GM21423 (cell line): Measurements from ENCODE around the gene CUL7.
A peak's percentile ranks its signal among the peaks of the same experiment; 100 is the strongest.
"Not testable (repeated sequence)": the region's sequence is repeated elsewhere in the genome, so short reads cannot be mapped to it uniquely, and the experiment has no call there.

Source experiments
- ATAC-seq: cut with Tn5 transposase; IDR thresholded peaks from one replicate; pipeline ENCODE4 v1.9.1; 2021; ENCODE audit warnings: mild to moderate bottlenecking, moderate library complexity; ENCODE audit not compliant: unreplicated experiment

CUL7 gene

DNA sequence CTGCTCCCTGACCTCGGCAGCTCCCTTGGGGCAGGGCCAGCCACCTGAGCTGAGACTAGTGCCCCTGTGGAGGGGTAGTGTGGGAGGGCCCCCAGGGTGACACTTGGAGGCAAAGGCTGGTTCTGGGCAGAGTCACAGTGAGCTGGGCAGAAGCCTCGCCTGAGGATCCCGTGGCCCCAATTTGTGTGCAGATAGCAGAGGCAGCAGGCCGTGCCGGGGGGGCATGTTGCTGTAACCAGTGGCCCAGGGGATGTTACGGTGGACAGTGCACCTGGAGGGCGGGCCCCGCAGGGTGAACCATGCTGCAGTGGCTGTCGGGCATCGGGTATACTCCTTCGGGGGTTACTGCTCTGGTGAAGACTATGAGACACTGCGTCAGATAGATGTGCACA, 36.7 kb downstream of the CUL7 start:
- ATAC-seq, result no peak

- ATAC-seq, result no peak
Measured at GRCh38 chr6:43016176-43016942, 37.3 kb downstream of the CUL7 start.

- no peak for ATAC-seq
Measured at GRCh38 chr6:43014434-43014909, 39.2 kb downstream of the CUL7 start.

DNA sequence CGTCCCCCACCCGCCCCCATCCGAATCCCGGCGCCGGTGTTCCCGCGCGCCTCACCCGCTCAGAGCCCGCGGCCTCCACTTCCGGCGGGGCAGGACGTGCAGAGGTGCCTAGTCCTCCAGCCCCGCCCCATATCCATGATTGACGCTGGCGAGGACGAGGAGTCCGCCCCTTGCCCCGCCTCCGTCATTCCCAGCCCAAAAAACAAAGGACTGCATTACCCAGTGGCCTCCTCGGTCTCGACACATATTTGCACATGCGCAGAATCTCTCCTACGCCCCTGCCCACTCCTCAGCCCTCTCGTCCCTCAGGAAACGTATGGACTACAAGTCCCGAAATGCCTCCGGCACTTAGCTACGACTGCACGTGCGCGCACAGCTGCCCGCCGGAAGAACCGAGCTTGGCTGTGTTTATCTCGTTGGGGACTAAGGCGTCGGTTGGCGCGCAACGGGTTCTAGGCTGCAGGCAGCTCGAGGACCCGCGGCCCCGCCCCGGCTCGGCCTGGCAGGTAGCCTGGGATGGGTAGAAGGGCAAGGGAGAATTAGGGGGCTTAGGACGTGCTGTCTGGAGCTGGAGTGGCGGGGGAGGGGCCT, 39.7 kb downstream of the CUL7 start, which contains the start of the genes KLHDC3 and MEA1:
Gene KLHDC3, plus strand, starts transcription at position 407 of the 591 bp plus-strand sequence. CDS start 2,944 bp downstream, outside the sequence.
Gene MEA1, minus strand, starts transcription at position 104 of the 591 bp plus-strand sequence. CDS start 133 bp downstream, outside the sequence.
- peak; percentile 92 for ATAC-seq

DNA sequence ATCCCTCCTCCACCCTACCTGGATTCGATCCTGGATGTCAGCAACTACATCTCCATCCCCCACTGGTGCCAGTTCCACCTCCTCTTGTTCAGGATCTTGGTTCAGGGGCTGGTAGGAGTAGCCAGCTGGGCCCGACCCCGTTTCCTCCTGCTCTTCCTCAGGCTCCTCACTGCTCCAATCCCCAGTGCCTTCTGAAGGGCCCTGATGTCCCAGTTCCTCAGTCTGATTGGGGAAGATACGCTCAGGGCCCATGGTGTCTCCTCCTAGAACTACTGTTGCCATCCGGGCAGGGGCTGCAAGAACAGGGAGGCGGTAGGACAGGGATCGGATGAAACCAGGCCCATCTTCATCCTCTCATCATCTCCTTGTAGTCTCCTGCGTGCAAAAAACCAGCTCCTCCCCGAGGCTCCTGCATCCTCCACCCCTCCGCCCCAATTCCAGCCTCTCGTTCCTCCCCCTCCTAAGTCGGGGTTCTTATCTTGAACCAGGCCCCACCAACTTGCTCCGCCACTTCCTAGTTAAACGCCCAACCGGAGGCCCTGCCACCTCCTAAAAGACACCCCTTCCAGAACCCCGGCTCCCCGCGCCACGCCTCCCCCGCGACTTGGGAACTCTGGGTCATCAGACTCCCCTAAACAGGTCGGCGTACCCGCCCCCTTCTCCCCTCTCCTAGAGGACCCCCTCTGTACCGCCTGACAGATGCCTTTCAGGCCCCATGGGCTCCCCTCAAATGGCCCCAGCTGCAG, 40.4 kb downstream of the CUL7 start:
- ATAC-seq, result peak; percentile 6

- ATAC-seq, result no peak
Measured at GRCh38 chr6:43012364-43012763, 41.3 kb downstream of the CUL7 start.

GRCh38 chr6:43011207-43011606, 42.4 kb downstream of the CUL7 start:
- ATAC-seq, result no peak

- ATAC-seq, result no peak
Measured at GRCh38 chr6:43009124-43009523, 44.5 kb downstream of the CUL7 start.

DNA sequence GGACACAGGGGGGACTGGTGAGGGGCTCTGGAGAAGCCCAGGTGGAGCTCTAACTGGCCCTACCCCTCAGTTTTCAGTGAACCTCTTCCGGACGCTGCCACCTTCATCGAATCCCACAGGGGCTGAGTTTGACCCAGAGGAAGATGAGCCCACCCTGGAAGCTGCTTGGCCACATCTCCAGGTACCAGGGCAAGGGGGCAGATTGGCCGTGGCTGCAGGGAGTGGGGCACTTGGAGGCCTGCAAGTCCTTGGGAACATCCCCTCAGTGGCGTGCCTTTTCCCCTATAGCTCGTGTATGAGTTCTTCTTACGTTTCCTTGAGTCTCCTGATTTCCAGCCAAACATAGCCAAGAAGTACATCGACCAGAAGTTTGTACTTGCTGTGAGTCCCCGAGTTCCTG, 46.5 kb downstream of the CUL7 start:
- ATAC-seq, result no peak

- ATAC-seq, result no peak
Measured at GRCh38 chr6:43006251-43006650, 47.4 kb downstream of the CUL7 start.

- no peak for ATAC-seq
Measured at GRCh38 chr6:43005844-43006243, 47.8 kb downstream of the CUL7 start.

DNA sequence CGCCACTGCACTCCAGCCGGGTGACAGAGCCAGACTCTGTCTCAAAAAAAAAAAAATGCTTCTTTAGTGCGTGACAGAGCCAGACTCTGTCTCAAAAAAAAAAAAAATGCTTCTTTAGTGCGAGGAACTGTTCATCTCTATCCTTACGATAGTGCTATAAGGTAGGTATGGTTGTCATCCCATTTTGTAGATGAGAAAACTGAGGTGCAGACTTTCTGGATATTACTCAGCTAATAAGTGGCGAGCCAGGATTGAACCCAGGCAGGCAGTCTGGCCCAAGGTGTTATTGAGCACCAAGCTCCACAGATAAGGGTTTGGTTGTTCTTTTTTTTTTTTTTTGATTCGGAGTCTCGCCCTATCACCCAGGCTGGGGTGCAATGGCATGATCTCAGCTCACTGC, 51.8 kb downstream of the CUL7 start:
- no peak for ATAC-seq

DNA sequence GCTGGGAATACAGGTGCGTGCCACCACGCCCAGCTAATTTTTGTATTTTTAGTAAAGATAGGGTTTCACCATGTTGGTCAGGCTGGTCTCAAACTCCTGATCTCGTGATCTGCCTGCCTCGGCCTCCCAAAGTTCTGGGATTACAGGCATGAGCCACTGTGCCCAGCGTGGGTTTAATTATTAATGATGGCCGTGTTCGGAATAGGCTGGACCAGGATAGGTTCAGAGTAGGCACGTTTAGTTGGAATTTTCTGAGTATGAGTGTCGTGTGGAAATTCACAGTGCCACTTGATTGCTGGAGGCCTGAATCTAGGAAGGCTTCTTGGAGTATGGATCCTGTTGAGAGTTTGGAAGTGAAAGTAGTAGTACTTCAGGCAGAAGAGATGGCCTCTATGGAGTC, 55.4 kb downstream of the CUL7 start:
- not testable (repeated sequence) for ATAC-seq

- ATAC-seq, result no peak
Measured at GRCh38 chr6:42996513-42996912, 57.1 kb downstream of the CUL7 start.

DNA sequence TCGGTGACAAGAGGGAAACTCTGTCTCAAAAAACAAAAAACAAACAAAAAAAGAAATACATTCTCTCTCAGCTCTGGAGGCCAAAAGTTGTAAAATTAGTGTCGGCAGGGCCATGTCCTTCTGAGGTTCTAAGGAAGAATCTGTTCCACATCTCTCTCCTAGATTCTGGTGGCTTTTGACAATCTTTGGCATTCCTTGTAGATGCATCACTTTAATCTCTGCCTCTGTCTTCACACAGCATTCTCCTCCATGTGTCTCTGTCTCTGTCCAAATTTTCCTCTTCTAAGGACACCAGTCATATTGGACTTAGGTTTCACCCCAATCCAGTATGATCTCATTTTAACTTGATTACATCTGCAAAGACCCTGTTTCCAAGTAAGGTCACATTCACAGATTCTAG, 60.2 kb downstream of the CUL7 start:
- ATAC-seq, result no peak

GRCh38 chr6:42989923-42990322, 63.7 kb downstream of the CUL7 start:
- no peak for ATAC-seq

DNA sequence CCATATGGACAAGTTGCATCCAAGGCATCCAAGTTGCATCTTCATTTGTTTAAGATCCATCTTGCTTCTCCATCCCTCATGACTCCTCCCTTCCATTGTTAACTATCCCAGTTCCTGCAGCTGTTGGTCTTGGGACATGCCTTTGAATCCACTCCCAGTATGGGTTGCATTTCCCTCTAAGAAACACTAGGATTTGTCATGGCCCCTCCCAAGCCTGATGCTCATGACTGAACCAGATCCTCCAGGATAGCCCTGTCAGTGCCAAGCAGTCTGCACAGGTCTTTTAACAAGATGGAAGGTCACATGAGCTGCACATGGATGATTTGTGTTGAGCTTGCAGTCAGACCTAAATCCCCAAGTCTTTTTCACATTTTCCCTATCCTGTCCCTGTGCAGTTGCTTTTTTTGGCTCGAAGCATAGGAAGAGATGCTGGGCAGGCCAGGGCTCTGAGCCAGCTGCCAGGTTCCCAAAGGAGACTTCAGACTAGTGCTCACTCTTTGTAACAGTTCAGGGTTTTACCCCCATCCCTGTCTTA, 65.1 kb downstream of the CUL7 start:
- ATAC-seq, result no peak
